ENCODE results near the gene ATPAF1.
A peak's percentile ranks its signal among the peaks of the same experiment; 100 is the strongest.

Gene ATPAF1

GRCh38 chr1:46646844-46647243, 21.3 kb downstream of the ATPAF1 start:
- no peak for DNase-seq

DNA sequence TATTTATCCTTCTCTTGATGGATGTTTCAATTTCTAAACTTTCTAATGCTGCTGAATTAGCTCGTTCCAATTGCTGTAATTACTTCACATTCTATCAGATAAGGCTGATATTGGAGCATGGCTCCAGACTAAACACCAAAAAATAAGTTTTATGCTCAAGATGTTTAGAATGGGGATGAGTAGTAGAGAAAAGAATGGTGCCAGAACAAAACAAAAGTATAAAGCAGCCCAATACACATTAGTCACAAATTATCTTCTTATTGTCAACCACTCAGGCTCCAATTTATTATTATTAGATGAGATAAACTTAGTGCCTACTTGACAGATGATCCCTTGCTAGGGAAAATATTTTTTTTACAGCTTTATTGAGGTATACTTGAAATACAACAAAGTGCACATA, 21.8 kb downstream of the ATPAF1 start:
- no peak for DNase-seq

- DNase-seq: no peak
Measured at GRCh38 chr1:46645815-46646214, 22.3 kb downstream of the ATPAF1 start.

- no peak for DNase-seq
Measured at GRCh38 chr1:46643368-46643775, 24.8 kb downstream of the ATPAF1 start.

DNA sequence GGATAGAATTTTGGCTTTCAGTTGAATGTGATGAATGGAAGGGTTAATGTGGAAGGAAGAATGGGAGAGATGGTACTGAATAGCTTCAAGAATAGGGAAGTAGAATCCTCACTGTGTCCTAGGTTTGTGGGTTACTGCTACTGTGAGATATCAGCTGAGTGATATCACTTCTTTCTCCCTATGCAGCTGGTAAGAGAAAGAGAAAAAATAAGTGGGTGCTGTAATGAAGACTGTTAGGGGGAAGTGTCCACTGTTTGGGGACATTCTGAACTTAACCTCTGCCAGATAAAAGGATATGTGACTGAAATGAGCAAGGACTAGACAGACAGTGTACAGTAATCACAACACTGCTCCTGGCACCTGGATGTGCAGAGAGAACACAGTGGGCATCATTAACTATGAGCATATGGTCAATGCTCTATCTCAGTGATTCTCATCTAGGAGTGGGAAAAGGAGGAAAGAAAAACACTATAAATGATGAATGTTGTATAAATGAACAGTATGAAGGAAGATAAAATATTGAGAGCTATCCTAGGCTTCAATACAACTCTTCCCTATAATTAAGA, 26.0 kb downstream of the ATPAF1 start:
- DNase-seq: no peak

- no peak for DNase-seq
Measured at GRCh38 chr1:46639547-46639946, 28.6 kb downstream of the ATPAF1 start.

DNA sequence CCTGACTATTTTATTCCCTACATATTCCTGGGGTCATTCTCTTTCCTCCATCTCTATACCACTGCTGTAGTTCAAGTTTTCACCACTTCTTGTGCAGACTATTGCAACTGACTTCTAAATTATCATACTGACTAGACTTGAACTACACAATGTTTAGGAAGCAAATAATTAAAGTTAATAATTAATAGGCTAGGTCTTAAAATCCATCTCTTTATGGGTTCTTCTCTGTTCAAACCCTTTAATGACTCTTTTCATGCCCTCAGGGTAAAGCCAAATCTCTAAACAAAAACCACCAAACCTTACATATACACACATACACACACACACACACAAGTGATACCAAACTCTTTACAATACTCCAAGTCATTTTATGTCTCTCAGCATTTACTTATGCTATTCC, 29.2 kb downstream of the ATPAF1 start:
- DNase-seq: no peak

DNA sequence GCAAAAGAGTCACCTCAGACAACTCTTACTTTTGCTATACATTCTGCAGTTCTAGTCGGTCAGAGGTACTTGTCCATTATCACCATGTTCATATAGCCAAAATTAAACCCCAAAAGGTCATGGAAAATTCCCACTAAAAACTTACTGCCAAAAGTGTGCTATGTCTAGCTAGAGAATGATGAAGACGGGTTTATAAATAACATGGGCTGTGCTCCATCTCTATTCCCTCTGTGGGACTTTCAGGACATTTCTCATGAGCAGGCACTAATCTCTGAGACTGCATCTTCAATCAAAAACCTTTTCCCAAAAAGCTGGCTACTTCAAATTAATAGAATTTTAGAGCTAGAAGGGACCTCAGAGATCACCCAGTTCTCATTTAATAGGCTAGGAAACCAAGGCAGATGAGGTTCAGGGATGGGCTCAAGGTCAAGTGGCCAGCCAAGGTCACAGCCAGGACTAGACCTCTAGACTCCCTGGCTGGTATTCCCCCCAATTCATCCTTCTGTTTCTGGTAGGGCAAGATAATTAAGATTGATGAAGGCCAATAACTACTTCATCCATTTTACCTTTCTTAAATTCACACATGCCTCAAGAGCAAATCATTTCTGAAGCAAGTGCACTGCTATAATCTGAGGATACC, 30.6 kb downstream of the ATPAF1 start:
- no peak for DNase-seq

DNA sequence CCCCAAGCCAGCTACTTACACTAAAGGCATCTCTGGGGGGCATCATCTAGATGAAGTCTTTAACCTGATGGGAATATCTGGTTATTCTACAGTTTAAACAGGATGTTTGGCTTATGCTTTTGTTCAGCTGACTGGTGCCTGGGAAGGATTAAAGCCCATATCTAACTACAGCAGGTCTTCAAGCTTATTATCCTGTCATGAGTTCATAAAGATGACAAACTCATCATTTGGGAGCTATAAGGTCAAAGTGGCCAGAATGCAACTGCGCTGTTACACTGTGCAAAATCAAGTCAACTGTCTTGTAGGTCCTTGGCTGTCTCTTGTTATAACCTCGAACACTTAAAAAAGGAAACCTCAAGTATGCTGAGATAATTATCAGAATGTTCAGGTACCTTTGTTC, 33.0 kb downstream of the ATPAF1 start:
- DNase-seq: no peak

DNA sequence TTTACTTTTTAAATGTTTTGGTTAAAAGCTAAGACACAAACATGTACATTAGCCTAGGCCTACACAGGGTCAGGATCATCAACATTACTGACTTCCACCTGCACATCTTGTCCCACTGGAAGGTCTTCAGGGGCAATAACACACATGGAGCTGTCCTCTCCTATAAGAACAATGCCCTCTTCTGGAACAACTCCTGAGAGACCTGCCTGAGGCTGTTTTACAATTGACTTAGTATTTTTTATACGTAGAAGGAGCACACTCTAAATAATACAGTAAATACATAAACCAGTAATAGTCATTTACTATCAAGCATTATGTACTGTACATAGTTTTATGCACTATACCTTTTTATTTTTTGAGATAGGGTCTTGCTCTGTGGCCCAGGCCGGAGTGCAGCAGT, 37.4 kb downstream of the ATPAF1 start:
- no peak for DNase-seq

DNA sequence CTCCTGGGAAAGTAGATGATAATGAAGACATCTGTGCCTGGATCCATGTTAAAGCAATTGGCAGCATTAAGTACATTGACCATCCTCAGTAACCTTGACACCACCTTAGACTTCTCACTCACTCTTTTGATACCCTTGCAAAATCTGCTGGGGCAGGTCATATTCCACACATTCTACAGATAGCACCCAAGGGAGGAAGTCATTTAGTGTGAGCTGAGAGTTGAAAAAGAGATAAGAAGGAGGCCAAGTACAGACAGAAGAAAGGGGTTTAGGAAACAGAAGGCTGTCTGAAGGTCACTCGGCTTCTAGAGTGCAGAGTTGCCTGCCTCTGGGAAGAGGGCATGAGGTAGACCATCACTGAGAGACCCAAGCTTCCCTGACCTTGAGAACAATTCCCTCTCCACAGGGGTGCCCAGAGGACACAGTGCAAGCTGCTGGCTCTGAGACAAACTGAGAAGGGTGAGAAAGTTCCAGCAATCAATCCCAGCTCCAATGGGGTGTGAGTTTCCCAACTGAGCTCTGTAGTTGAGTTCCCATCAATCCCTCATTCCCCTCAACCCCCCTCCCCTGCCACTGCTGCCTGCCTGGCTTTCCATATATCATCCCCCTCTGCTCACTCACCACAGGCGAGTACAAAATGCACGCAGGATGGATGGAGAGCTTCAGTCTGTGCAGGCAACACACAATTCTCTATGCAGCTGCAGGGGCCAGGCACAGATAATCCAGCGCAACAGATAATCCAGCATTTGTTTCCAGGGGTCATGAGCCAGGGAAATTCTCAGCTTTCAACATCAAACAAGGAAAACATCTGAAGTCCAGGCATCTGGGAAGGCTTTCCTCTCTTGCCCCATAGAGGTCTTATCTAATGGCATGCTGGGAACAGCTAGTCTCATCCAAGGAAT, 44.2 kb downstream of the ATPAF1 start:
- no peak for DNase-seq

DNA sequence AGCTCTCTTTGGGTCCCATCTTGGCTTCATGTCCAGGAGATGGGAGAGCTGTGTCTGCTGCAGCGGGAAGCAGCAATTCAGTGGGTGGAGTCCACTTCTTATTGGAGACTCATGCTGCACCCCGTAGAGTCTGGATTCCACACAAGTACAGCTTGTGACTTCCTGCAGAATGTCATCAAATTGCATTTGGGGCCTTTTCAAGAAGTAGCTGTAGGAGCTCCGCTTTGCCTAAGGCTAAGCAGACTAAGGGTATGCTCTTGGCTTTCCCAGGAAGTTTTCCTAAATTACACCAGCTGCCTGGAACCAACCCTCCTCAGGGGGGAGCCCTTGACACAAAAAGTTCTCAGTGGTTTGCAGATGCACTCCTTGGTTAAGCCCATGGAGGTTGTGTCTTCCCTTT, 45.8 kb downstream of the ATPAF1 start:
- DNase-seq: no peak

DNA sequence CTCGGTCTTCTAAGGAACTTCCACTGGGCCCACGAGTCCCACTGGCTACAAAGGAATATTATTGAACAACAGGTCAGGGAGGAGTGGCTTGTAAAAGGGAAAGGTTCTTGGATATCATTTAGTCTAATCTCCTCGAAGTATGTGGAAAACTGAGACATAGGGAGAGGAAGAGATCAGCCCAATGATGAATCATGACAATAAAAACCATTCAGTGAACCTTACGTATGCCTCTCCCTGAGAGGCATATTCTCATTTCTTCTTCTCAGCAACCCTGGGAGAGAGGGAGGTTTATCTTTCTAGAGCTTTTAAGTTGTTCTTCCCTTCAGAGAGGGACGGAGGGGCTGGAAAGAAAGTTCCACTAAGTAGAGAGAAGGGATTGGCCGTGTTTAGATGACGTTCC, 46.2 kb downstream of the ATPAF1 start:
- DNase-seq: no peak

GRCh38 chr1:46619656-46620258, 48.4 kb downstream of the ATPAF1 start:
- no peak for DNase-seq

DNA sequence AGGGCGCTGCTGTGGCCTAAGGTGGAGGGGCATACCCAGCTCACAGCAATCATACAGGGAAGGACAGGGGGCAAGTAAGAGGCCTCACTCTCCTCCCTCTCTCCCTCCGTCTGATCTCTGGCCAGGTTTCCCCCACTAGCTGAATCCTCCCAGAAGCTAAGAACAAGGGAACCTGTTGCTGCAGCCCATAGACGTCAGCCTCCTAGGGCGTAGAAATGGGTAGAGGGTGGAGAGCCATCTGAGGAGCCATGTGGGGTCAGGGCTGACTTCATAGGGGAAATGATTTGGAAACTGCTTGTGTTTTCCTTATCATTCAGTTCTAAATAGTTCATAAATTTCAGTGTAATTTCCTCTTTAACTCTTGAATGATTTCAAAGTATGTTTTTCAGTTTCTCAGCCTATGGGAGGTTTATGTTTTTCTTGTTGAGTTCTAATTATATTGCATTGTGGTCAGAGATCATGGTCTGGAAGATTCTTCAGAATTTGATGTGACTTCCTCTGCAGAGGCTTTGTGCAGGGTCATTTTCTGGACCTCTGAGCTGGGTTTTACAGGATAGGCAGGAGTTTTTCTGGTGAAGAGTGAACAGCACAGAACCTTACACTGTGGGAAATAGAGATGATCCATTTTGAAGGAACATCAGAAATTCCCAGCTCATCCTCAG, 49.3 kb downstream of the ATPAF1 start:
- DNase-seq: no peak

DNA sequence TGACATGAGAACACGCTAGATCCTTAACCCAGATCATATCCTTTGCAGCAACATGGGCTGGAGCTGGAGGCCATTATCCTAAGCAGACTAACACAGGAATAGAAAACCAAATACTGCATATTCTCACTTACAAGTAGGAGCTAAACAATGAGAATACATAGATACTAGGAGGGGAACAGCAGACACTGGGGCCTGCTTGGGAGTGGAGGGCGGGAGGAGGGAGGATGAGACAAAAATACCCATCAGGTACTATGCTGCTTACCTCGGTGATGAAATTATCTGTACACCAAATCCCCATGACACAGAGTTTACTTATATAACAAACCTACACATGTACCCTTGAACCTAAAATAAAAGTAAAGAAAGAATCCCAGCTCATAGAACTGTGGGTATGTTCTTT, 50.3 kb downstream of the ATPAF1 start:
- no peak for DNase-seq

DNA sequence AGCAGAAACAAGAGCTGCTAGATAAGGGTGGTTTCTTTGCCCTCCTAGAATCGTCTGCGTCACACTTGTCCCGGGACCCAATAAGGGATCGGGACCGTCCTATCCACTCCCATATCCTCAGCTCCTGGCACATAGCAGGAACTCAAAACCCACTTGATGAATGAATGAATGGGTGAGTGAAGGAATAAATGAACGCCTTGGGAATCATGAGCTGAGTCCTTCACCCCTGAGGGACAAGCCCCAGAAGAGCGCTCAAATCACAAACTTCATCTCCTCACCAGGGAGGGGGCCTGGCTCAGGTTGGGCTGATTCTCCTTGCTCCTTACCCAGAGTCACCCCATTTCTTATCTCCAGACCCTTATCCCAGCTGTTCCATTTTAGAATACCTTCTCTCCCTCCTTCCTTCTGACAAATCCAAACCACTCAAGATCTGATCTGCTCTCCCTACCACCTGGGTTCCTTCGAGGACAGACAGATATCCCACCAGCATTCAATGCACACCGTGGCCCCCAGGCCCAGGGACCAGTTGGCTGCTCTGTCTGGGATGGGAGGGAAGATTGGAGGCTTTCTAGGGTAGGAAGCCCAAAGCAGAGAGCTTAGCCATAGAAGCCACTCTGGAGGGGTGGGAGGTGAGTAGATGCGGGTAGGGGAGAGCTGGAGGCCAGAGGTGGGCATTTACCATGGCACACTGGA, 50.9 kb downstream of the ATPAF1 start:
- DNase-seq: no peak

DNA sequence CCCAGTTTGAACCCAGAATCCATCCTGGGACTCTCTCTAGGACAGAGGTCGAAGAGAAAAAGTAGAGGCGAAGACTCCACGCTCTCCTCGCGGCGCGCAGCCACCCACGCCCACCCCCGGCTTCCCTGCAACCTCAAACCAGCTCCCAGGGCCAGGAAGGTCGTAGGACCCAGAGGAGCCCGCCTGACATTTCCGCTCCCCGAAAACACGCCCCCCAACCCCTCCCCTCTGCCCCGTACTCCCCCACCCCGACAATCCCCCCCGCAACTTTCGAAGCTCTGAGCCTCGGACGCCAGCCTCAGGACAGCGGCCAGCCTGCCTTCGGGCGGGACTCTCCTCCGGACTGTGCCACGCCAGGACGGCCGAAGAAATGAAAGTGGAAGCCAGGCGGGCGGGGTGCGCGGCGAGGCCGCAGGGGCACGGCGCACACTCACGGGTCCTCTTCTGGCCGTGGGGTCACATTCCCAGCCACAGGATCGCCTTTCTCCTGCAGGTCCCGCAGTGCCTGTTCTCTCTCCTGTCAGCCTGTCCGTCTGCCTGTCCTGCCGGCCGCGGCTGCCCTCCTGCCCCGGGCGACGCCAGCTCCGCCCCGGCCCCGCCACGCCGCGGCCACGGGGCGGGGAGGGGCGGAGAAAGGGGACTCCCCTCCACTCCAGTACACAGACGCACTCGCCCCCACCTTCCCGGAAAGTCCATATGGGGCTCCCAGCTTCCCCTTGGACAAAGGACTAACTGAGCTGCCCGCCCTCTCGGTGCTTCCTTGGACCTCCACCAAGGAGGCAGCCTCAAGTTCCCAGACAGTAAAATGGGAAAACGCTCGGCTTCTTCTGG, 51.7 kb downstream of the ATPAF1 start, which contains the start of gene MOB3C:
Gene MOB3C, minus strand, starts transcription at position 535 of the 831 bp plus-strand sequence. CDS start 3,490 bp downstream, outside the sequence.
- DNase-seq: peak; percentile 84

- DNase-seq: peak; percentile 11 to 19
Measured at GRCh38 chr1:46615735-46616134, 52.4 kb downstream of the ATPAF1 start.

DNA sequence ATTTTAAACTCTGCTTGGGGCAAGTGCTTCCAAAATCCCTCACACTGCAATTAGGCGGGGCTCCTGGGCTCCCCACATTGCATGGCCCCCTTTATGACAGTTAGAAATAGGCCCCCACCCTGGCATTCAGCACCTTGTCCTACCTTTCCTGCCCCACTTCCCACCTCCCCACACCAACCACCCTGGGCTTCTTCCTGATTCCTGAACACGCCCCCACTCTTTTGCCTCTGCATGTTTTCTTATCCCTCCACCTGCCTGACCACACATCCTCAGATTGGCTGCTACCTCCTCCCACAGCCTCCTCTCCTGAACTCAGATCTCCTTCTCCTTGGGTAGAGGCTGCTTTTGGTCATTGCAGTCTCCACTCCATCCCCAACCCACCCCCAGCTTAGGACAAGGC, 53.1 kb downstream of the ATPAF1 start:
- no peak for DNase-seq

DNA sequence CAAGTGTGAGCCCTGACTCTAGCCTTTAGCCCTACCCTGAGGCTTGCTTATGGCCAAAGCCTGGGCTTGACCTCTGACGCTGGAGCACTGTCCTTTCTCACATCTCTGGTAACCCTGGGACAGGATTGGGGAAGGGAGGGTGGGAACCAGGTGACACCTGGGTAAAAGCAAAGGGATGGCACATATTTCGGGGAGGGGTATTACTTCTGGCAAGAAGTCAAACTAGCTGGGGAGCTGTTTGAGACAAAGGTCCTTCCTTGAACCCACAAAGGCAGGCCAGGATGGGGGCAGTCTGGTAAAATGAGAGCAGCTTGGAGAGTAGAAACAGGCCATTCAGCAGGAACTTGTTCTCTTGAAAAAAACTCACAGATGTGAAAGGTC, 53.6 kb downstream of the ATPAF1 start:
- DNase-seq: no peak

Data from activated CD4-positive, alpha-beta T cell treated with anti-CD3 and anti-CD28 coated beads for 4 hours (primary cell).